ENCODE results near the gene FBXO10. TPM values are rescaled to one million over a fixed set of nuclear protein-coding genes. Genes with fewer than 3 reads are reported as not detected.

The FBXO10 gene
- total RNA-seq, 4 donors from 2014 or later, result 5.1 to 10.5 (median 7.2) TPM

- ATAC-seq, result no peak
- TF ChIP-seq POLR2A (IDR thresholded peaks at IDR 0.05) (no peak), EP300 (IDR thresholded peaks at IDR 0.05) (no peak), POLR2AphosphoS5 (IDR thresholded peaks at IDR 0.05) (no peak), CTCF (IDR thresholded peaks at IDR 0.05) (no peak)
- peaks cover 0 to 36% (median 10%) of the 10 kb centered on the region in 3 donors for H3K4me1 ChIP-seq
- no peaks in the 10 kb centered on the region for H3K27me3 ChIP-seq
- no peaks in the 10 kb centered on the region for H3K36me3 ChIP-seq
- no peaks in the 10 kb centered on the region for H3K9me3 ChIP-seq
- H3K27ac ChIP-seq, result peak overlapping the region in 3 of 4 donors; percentile 89 to 96 (median 94)
- WGBS, 2 donors (ENCODE audit: low coverage in 1 of 2), result 20 to 46% methylated on average over 4 to 5 of the region's 5 CpGs
- no peak overlapping the region for H3K4me3 ChIP-seq
These were observed 1.9 kb downstream of the FBXO10 start for GRCh38 chr9:37574241-37574721.

- no peak for TF ChIP-seq CTCF (IDR thresholded peaks at IDR 0.05)
- no peak for ATAC-seq
- H3K4me1 ChIP-seq, result peaks cover 0 to 28% (median 10%) of the 10 kb centered on the region in 3 donors
These were observed 4.9 kb downstream of the FBXO10 start for GRCh38 chr9:37571282-37571681.

GRCh38 chr9:37566716-37567115, 9.5 kb downstream of the FBXO10 start:
- Histone ChIP-seq H3K4me1 (no peaks in the 10 kb centered on the region), H3K36me3 (peaks cover 0 to 8% of the 10 kb centered on the region in 2 donors), H3K27ac (no peak overlapping the region), H3K9me3 (no peaks in the 10 kb centered on the region), H3K27me3 (no peaks in the 10 kb centered on the region), H3K4me3 (no peak overlapping the region)
- 72 to 75% methylated on average over 3 of the region's 3 CpGs for WGBS, 2 donors (ENCODE audit: low coverage in 1 of 2)
- ATAC-seq, result no peak
- TF ChIP-seq POLR2AphosphoS5 (IDR thresholded peaks at IDR 0.05), result no peak
- no peak for TF ChIP-seq CTCF (IDR thresholded peaks at IDR 0.05)
- no peak for TF ChIP-seq POLR2A (IDR thresholded peaks at IDR 0.05)
- TF ChIP-seq EP300 (IDR thresholded peaks at IDR 0.05), result no peak

More at GRCh38 chr9:37571282-37571681, 4.9 kb downstream of the FBXO10 start:
- WGBS, 2 donors (ENCODE audit: low coverage in 1 of 2), result 80 to 100% methylated on average over 1 of the region's 1 CpG
- H3K27me3 ChIP-seq, result no peaks in the 10 kb centered on the region
- no peaks in the 10 kb centered on the region for H3K9me3 ChIP-seq
- H3K27ac ChIP-seq, result no peak overlapping the region
- no peak overlapping the region for H3K4me3 ChIP-seq
- H3K36me3 ChIP-seq, result no peaks in the 10 kb centered on the region

DNA sequence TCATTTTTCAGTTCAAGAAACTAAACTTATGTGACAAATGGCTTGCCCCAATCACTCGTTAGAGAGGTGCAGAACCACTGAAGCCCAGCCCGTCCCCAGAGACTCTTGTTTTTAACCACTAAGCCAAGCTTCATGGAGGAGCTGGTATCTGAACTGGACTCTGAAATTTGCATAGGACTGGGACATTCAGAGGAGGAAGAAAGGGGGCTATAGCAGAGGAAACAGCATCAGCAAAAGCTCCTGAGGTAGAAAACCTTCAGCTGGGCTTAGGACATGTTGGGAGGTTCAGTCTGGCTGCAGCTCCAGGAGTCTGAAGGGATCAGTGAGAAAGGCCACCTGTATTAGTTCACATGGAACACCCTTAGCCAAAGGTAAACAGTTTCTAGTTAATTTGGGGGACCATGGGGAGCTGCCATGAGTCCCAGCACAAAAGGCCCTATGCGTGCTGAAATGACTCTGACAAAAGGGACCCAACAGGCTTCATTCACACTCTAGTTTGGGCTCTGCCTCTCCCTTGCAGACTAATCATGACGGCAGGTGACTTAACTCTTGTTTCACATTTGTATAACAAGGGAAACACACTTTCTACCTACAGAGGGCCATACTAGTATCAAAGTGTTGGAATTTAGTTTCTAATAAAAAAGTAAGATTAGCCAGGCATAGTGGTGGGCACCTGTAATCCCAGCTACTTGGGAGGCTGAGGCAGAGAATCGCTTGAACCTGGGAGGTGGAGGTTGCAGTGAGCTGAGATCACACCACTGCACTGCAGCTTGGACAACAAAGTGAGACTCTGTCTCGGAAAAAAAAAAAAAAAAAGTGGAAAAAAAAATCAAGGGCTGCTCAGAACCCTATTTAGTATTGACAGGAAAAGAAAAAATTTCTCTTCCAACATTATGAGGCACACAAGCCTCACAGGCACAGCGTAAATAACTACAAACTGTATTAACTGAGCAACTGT, 10.2 kb downstream of the FBXO10 start:
- no peak for ATAC-seq
- no peak overlapping the region for H3K27ac ChIP-seq

More for the DNA sequence above, 10.2 kb downstream of the FBXO10 start:
- H3K27me3 ChIP-seq, result no peaks in the 10 kb centered on the region
- WGBS, 2 donors (ENCODE audit: low coverage in 1 of 2), result 70 to 77% methylated on average over 3 to 7 of the region's 7 CpGs
- no peaks in the 10 kb centered on the region for H3K9me3 ChIP-seq
- H3K36me3 ChIP-seq, result peaks cover 0 to 8% of the 10 kb centered on the region in 2 donors
- no peak overlapping the region for H3K4me3 ChIP-seq
- TF ChIP-seq POLR2A (IDR thresholded peaks at IDR 0.05) (no peak), CTCF (IDR thresholded peaks at IDR 0.05) (no peak), EP300 (IDR thresholded peaks at IDR 0.05) (no peak)
- H3K4me1 ChIP-seq, result no peaks in the 10 kb centered on the region
